Smooth muscle cell (in vitro differentiated cells): ENCODE measurements around the gene RPL29. TPM values are rescaled to one million over a fixed set of nuclear protein-coding genes. Genes with fewer than 3 reads are reported as not detected.

Experiments used
- DNase-seq: peaks from one replicate; lab custom pipeline; 2025; ENCODE audit not compliant: unreplicated experiment; lab: John Stamatoyannopoulos, UW
- H2AFZ ChIP-seq: fragments of 200-600 bp; sonication (generic); 2 replicates; pipeline ENCODE4 v1.6.0; 2016; ENCODE audit warnings: antibody characterized with exemption, low read depth, mild to moderate bottlenecking
- H3F3A ChIP-seq: fragments of 200-600 bp; sonication (generic); 2 replicates; pipeline ENCODE4 v1.6.0; 2017; ENCODE audit warnings: antibody characterized with exemption, low read depth
- H3K27ac ChIP-seq: fragments of 200-600 bp; sonication (generic); 2 replicates; pipeline ENCODE4 v1.5.1; 2016; ENCODE audit warnings: low read depth, mild to moderate bottlenecking
- H3K27me3 ChIP-seq: fragments of 200-600 bp; sonication (generic); 2 replicates; pipeline ENCODE4 v1.6.1; 2016; ENCODE audit warnings: low read depth, mild to moderate bottlenecking
- H3K36me3 ChIP-seq: fragments of 200-600 bp; sonication (generic); 2 replicates; pipeline ENCODE4 v1.5.1; 2016; ENCODE audit warnings: low read depth
- H3K4me1 ChIP-seq: fragments of 200-600 bp; sonication (generic); 2 replicates; pipeline ENCODE4 v1.5.1; 2016; ENCODE audit warnings: low read depth
- H3K4me2 ChIP-seq: fragments of 200-600 bp; sonication (generic); 2 replicates; pipeline ENCODE4 v1.6.0; 2016; ENCODE audit warnings: mild to moderate bottlenecking
- H3K4me3 ChIP-seq: fragments of 200-600 bp; sonication (generic); 2 replicates; pipeline ENCODE4 v1.5.1; 2016; ENCODE audit warnings: mild to moderate bottlenecking
- H3K79me2 ChIP-seq: fragments of 200-600 bp; sonication (generic); 2 replicates; pipeline ENCODE4 v1.6.0; 2016; ENCODE audit warnings: low read depth, mild to moderate bottlenecking
- H3K9ac ChIP-seq: fragments of 200-600 bp; sonication (generic); 2 replicates; pipeline ENCODE4 v1.6.0; 2016; ENCODE audit warnings: low read depth
- H3K9me3 ChIP-seq: fragments of 200-600 bp; sonication (generic); replicated peaks from 2 replicates; pipeline ENCODE4 v1.5.1; 2016; ENCODE audit warnings: low read depth
- H4K20me1 ChIP-seq: fragments of 200-600 bp; sonication (generic); 2 replicates; pipeline ENCODE4 v1.6.0; 2016; ENCODE audit warnings: low read depth
- CTCF ChIP-seq: fragments of 200-600 bp; sonication (generic); IDR thresholded peaks from 2 replicates; pipeline ENCODE4 v1.5.1; 2017; ENCODE audit warnings: borderline replicate concordance, mild to moderate bottlenecking, antibody characterized with exemption; ENCODE audit not compliant: insufficient read depth, poor library complexity, severe bottlenecking
- WGBS: methylation state at CpG from one replicate; pipeline ENCODE4 v1.1.7; 2016; ENCODE audit warnings: low lambda C conversion rate; 5-methylcytosine and 5-hydroxymethylcytosine counted together
- polyA plus RNA-seq: library from polyadenylated mRNA; unstranded; fragments of >200 nt; fragmentation: Nextera tagmentation; extraction: Ambion mirVana; gene quantifications from 2 replicates; pipeline ENCODE4 v1.2.1, GENCODE V29; 2016
- total RNA-seq: library from RNA; depleted of rRNA; stranded (reverse); fragments of >200 nt; gene quantifications from 2 replicates; pipeline ENCODE4 v1.2.3, GENCODE V29; 2014

The RPL29 gene
- total and polyA plus RNA-seq, 2 experiments from 2014 or later, result 708 to 1,004 TPM

- peak within 1 kb of the TSS; percentile 98 for H3K4me2 ChIP-seq
- H3F3A ChIP-seq, result peaks cover 21% of the 10 kb centered on the region
- DNase-seq, result peak; percentile 39
- WGBS, result 4% methylated on average over 59 of the region's 63 CpGs
- peak within 1 kb of the TSS; percentile 95 for H2AFZ ChIP-seq
- H3K9ac ChIP-seq, result no peak within 1 kb of the TSS
- H4K20me1 ChIP-seq, result no peaks in the 10 kb centered on the region
- H3K36me3 ChIP-seq, result no peaks in the 10 kb centered on the region
- peak; percentile 6 for TF ChIP-seq CTCF
- peak within 1 kb of the TSS; percentile 69 for H3K4me3 ChIP-seq
- H3K9me3 ChIP-seq, result no peaks in the 10 kb centered on the region
- peaks cover 21% of the 10 kb centered on the region for H3K4me1 ChIP-seq
- no peak within 1 kb of the TSS for H3K27ac ChIP-seq
- H3K27me3 ChIP-seq, result no peaks in the 10 kb centered on the region
- H3K79me2 ChIP-seq, result peaks cover 8% of the 10 kb centered on the region
Observed at GRCh38 chr3:51974963-51975851, 20.5 kb downstream of the RPL29 start, which contains the start of gene ABHD14A. TSS of gene ABHD14A (plus strand) at chr3:51975064. CDS start at chr3:51975136, 72 bp downstream.

- Histone ChIP-seq H3K9ac (no peak overlapping the region), H3K9me3 (no peaks in the 10 kb centered on the region), H3K36me3 (no peaks in the 10 kb centered on the region), H3K4me1 (peaks cover 21% of the 10 kb centered on the region), H3K79me2 (peaks cover 6% of the 10 kb centered on the region), H3K27me3 (no peaks in the 10 kb centered on the region), H3K27ac (no peak overlapping the region), H3F3A (peaks cover 21% of the 10 kb centered on the region), H3K4me3 (peak overlapping the region; percentile 69), H4K20me1 (no peaks in the 10 kb centered on the region), H3K4me2 (peak overlapping the region; percentile 98), H2AFZ (peak overlapping the region; percentile 95)
- no peak for DNase-seq
- WGBS, result 49% methylated on average over 29 of the region's 30 CpGs
- TF ChIP-seq CTCF, result no peak
Observed at GRCh38 chr3:51974277-51974962, 21.3 kb downstream of the RPL29 start.

- peaks cover 29% of the 10 kb centered on the region for H3F3A ChIP-seq
- no peak for TF ChIP-seq CTCF
- 95% methylated on average over 11 of the region's 11 CpGs for WGBS
- H3K9ac ChIP-seq, result no peak overlapping the region
- no peak overlapping the region for H3K27ac ChIP-seq
- no peaks in the 10 kb centered on the region for H3K9me3 ChIP-seq
- no peak overlapping the region for H3K4me2 ChIP-seq
- H2AFZ ChIP-seq, result no peak overlapping the region
- no peaks in the 10 kb centered on the region for H3K27me3 ChIP-seq
- peaks cover 4% of the 10 kb centered on the region for H4K20me1 ChIP-seq
- no peak for DNase-seq
- H3K79me2 ChIP-seq, result peaks cover 14% of the 10 kb centered on the region
- H3K4me1 ChIP-seq, result peaks cover 33% of the 10 kb centered on the region
- H3K4me3 ChIP-seq, result no peak overlapping the region
- H3K36me3 ChIP-seq, result no peaks in the 10 kb centered on the region
Observed at GRCh38 chr3:51971350-51971749, 24.3 kb downstream of the RPL29 start.
